Measurements from ENCODE around the gene KCP. TPM values are rescaled to one million over a fixed set of nuclear protein-coding genes. Genes with fewer than 3 reads are reported as not detected.
"Not testable (repeated sequence)": the region's sequence is repeated elsewhere in the genome, so short reads cannot be mapped to it uniquely, and the experiment has no call there.

The KCP gene
- total RNA-seq, 1 experiment from 2014 or later = 0.50 TPM

DNA sequence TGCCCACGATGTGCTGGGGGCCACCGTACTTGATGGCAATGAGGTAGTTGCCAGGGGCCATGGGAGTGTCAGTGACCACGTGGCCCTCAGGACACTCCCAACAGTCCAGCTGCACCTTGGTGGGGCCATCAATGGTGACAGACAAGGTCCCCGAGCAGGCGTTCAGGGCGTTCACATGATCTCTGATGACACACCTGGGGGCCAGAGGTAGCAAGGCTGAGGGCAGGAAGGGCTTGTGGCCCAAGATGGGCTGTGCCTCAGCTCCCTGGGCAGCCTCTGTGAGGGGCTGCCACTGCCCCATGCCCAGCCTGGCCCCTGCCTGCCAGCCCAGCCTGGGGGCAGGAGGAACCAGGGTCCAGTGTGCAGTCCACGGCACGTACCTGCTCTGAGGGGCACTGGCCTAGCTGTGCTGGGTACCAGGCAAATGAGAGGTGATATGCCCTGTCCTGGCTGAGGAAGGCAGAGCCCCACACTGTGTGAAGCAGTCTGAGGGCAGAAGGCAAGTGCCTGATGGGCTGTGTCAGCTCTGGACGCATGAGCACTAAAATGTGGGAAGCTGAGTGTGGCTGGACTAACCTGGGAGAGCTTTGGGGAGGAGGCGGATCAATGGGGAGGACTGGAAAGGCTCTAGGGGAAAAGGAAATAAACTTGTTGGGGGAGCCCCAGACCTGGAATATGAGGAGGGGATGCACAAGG lies 3.5 kb upstream of the KCP start:
- peaks cover 6% of the 10 kb centered on the region for H3K4me1 Mint-ChIP-seq (ENCODE audit: low read depth, unreplicated experiment)
- peaks cover 1% of the 10 kb centered on the region for H3K27me3 Mint-ChIP-seq (ENCODE audit: insufficient read depth, unreplicated experiment)
- H3K9me3 Mint-ChIP-seq (ENCODE audit: unreplicated experiment) = no peaks in the 10 kb centered on the region
- H3K27ac Mint-ChIP-seq (ENCODE audit: unreplicated experiment) = no peak overlapping the region
- no peak overlapping the region for H3K4me3 Mint-ChIP-seq (ENCODE audit: unreplicated experiment)
- intact Hi-C loops (cut with micrococcal nuclease; ENCODE audit: unreplicated experiment) = no loop called here
- H3K36me3 Mint-ChIP-seq (ENCODE audit: insufficient read depth, unreplicated experiment) = no peaks in the 10 kb centered on the region
- Histone ChIP-seq H3K27me3 (replicated peaks; ENCODE audit: control insufficient read depth, insufficient read depth, low read length) (no peaks in the 10 kb centered on the region), H3K4me3 (ENCODE audit: low read depth, low read length) (no peak overlapping the region), H3K9me3 (no peaks in the 10 kb centered on the region), H3K4me1 (no peaks in the 10 kb centered on the region), H3K36me3 (ENCODE audit: control insufficient read depth, insufficient read depth, low read length) (no peaks in the 10 kb centered on the region)
- CTCF ChIA-PET = interaction anchor here (0.6 kb wide), 1 partner anchor 44 kb away, joined by 7 read pairs; no protein-coding TSS in a partner anchor
- POLR2A ChIA-PET = no interaction called here
- DNase-seq = peak in 1 of 2 experiments; percentile 32
- TF ChIP-seq, protein P1, sequence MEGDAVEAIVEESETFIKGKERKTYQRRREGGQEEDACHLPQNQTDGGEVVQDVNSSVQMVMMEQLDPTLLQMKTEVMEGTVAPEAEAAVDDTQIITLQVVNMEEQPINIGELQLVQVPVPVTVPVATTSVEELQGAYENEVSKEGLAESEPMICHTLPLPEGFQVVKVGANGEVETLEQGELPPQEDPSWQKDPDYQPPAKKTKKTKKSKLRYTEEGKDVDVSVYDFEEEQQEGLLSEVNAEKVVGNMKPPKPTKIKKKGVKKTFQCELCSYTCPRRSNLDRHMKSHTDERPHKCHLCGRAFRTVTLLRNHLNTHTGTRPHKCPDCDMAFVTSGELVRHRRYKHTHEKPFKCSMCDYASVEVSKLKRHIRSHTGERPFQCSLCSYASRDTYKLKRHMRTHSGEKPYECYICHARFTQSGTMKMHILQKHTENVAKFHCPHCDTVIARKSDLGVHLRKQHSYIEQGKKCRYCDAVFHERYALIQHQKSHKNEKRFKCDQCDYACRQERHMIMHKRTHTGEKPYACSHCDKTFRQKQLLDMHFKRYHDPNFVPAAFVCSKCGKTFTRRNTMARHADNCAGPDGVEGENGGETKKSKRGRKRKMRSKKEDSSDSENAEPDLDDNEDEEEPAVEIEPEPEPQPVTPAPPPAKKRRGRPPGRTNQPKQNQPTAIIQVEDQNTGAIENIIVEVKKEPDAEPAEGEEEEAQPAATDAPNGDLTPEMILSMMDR (IDR thresholded peaks at IDR 0.05; ENCODE audit: insufficient read depth in 1 of 2, low read depth in 1 of 2, low read length in 1 of 2, severe bottlenecking in 1 of 2, unreplicated experiment in 1 of 2) = no peak
- BruUV-seq (replicated peaks) = no TSS peak

DNA sequence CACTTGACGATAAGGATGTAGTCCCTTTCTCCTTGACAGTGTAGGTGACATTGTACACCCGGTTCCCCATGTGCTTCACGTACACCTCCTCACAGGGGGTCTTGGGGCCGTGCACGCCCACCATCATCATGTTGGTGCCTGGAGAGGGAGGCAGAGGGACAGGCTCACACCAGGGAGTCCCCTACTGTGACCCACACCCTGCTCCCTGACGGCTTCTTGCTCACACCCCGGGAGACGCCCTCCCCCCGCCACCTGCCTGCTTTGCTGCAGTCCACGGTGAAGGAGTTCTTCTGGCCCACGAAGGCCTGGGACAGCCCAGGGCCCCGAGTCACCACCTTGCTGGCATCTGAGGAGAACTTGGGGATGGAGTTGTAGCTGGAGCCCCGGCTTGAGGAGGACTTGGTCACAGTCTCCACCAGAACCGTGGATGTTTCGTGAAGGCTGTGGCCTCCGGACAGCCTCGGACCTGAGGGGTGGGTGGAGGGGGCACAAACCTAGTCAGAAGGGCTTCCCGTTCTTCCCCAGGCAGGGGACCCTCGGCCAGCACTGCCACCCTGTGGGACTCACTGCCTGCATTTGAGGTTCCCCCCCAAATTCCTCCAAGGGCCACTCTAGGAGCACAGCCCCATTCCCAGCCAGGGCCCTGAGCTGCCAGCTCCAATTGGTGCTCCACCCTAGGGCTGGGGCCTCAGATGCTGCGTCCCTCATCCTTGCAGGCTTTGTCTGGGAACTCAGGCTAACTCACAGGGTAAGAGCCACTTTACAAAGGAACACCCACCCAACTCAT lies 2.4 kb upstream of the KCP start:
- intact Hi-C loops (cut with micrococcal nuclease; ENCODE audit: unreplicated experiment); H3K4me1 ChIP-seq; H3K27me3 Mint-ChIP-seq (ENCODE audit: insufficient read depth, unreplicated experiment); H3K36me3 Mint-ChIP-seq (ENCODE audit: insufficient read depth, unreplicated experiment); H3K36me3 ChIP-seq (ENCODE audit: control insufficient read depth, insufficient read depth, low read length); H3K27ac Mint-ChIP-seq (ENCODE audit: unreplicated experiment); CTCF ChIA-PET; H3K4me1 Mint-ChIP-seq (ENCODE audit: low read depth, unreplicated experiment); H3K4me3 ChIP-seq (ENCODE audit: low read depth, low read length); BruUV-seq (replicated peaks); H3K27me3 ChIP-seq (replicated peaks; ENCODE audit: control insufficient read depth, insufficient read depth, low read length); H3K9me3 ChIP-seq; H3K9me3 Mint-ChIP-seq (ENCODE audit: unreplicated experiment); H3K4me3 Mint-ChIP-seq (ENCODE audit: unreplicated experiment); POLR2A ChIA-PET: not testable (repeated sequence)
- peak in 1 of 2 experiments; percentile 16 for DNase-seq

DNA sequence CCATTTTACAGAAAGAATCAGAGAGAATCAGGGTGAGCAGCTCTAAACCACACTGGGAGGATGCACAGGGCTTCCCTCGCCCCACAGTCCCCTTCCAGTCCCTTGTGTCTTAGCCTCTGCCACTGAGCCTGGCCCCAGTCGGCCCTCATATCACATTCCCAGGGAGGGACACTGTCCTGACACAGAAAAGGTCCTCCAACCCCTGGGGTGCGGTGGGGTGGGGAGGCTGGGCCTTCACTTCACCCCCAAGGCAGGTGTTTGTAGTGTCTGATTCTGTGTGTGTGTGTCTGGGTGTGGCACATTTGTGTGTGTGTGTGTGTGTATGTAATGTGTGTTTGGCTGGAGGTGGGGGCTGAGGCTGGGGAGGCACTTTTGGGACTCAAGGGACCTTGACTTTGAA lies 1.8 kb upstream of the KCP start:
- no peaks in the 10 kb centered on the region for H3K4me1 ChIP-seq
- POLR2A ChIA-PET = no interaction called here
- TF ChIP-seq, protein P1 (IDR thresholded peaks at IDR 0.05; ENCODE audit: insufficient read depth in 1 of 2, low read depth in 1 of 2, low read length in 1 of 2, severe bottlenecking in 1 of 2, unreplicated experiment in 1 of 2) = no peak
- H3K36me3 ChIP-seq (ENCODE audit: control insufficient read depth, insufficient read depth, low read length) = no peaks in the 10 kb centered on the region
- Mint-ChIP-seq H3K9me3 (ENCODE audit: unreplicated experiment) (no peaks in the 10 kb centered on the region), H3K4me3 (ENCODE audit: unreplicated experiment) (no peak overlapping the region), H3K4me1 (ENCODE audit: low read depth, unreplicated experiment) (peaks cover 6% of the 10 kb centered on the region), H3K36me3 (ENCODE audit: insufficient read depth, unreplicated experiment) (no peaks in the 10 kb centered on the region), H3K27me3 (ENCODE audit: insufficient read depth, unreplicated experiment) (no peaks in the 10 kb centered on the region), H3K27ac (ENCODE audit: unreplicated experiment) (no peak overlapping the region)
- H3K27me3 ChIP-seq (replicated peaks; ENCODE audit: control insufficient read depth, insufficient read depth, low read length) = no peaks in the 10 kb centered on the region
- BruUV-seq (replicated peaks) = no TSS peak
- intact Hi-C loops (cut with micrococcal nuclease; ENCODE audit: unreplicated experiment) = no loop called here
- DNase-seq = peak in 1 of 2 experiments; percentile 16
- CTCF ChIA-PET = interaction anchor here (0.8 kb wide), 1 partner anchor 179 kb away, joined by 5 read pairs; no protein-coding TSS in a partner anchor
- no peak overlapping the region for H3K4me3 ChIP-seq (ENCODE audit: low read depth, low read length)
- H3K9me3 ChIP-seq = no peaks in the 10 kb centered on the region

All from Caco-2 (cell line).